ENCODE results near the gene MCM10. TPM values are rescaled to one million over a fixed set of nuclear protein-coding genes. Genes with fewer than 3 reads are reported as not detected.
A peak's percentile ranks its signal among the peaks of the same experiment; 100 is the strongest.

Gene MCM10
- total and polyA plus RNA-seq, 2 of the 4 experiments (the other 2 are of a cell fraction) = 5.4 to 11.8 TPM

DNA sequence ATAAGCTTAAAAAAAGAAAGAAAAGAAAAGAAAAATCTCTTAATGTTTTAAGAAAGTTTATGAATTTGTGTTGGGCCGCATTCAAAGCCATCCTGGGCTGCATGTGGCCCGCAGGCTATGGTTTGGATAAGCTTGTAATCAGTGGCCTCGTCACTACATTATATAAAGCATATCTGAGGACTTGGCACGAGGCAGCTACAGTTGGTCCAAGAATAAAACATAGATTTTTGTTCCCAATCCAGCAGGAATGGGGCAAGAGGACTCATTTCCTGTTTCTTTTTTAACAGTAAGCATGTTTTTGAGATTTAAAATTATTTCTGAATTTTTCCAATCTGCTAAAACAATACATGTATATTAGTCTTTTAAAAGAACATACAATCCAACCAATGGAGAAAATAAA is 28.6 kb downstream of the MCM10 start:
- Histone ChIP-seq H3K79me1 (ENCODE audit: low read depth in 1 of 2, low read length in 2 of 2) (no peaks in the 10 kb centered on the region), H3K18ac (ENCODE audit: low read depth, low read length) (no peak overlapping the region), H4K20me1 (ENCODE audit: insufficient read depth, low read length) (no peaks in the 10 kb centered on the region), H3K4me3 (ENCODE audit: insufficient read depth, low read depth, low read length) (no peak overlapping the region), H3K36me3 (ENCODE audit: control insufficient read depth, insufficient read depth, low read length) (peaks cover 3% of the 10 kb centered on the region), H3K9ac (ENCODE audit: low read depth, low read length) (no peak overlapping the region), H4K8ac (ENCODE audit: low read depth in 2 of 2, low read length in 2 of 2) (no peak overlapping the region), H3K4me1 (ENCODE audit: control insufficient read depth, insufficient read depth, low read length) (no peaks in the 10 kb centered on the region), H3K23ac (ENCODE audit: low read depth, low read length) (no peak overlapping the region), H3K4me2 (ENCODE audit: low read depth, low read length) (no peak overlapping the region), H3K14ac (replicated peaks; ENCODE audit: low read depth, low read length) (no peak overlapping the region), H3K4ac (ENCODE audit: low read depth, low read length) (no peak overlapping the region), H3K27me3 (ENCODE audit: control insufficient read depth, insufficient read depth, low read length) (no peaks in the 10 kb centered on the region), H2BK5ac (ENCODE audit: low read depth, low read length, poor library complexity, severe bottlenecking) (no peak overlapping the region), H2BK20ac (ENCODE audit: low read depth, low read length) (no peak overlapping the region), H2AK9ac (replicated peaks; ENCODE audit: low read depth, low read length, poor library complexity) (no peak overlapping the region), H2BK120ac (ENCODE audit: low read depth, low read length) (no peak overlapping the region), H4K91ac (ENCODE audit: insufficient read depth, low read depth, low read length) (no peak overlapping the region), H2AK5ac (ENCODE audit: low read depth, low read length) (no peak overlapping the region), H3K27ac (ENCODE audit: insufficient read depth, low read length) (no peak overlapping the region), H2BK15ac (ENCODE audit: low read depth, low read length) (no peak overlapping the region), H2AFZ (replicated peaks; ENCODE audit: low read length, poor library complexity) (no peak overlapping the region), H3K9me3 (ENCODE audit: control insufficient read depth, insufficient read depth, low read length) (no peaks in the 10 kb centered on the region), H3K9me1 (ENCODE audit: insufficient read depth, low read length) (no peaks in the 10 kb centered on the region), H3K56ac (ENCODE audit: extremely low read depth, insufficient read depth, low read length) (no peak overlapping the region), H4K5ac (ENCODE audit: low read depth, low read length) (no peak overlapping the region)
- ChIA-PET POLR2A (ENCODE audit: unreplicated experiment) (no interaction called here), CTCF (interaction anchor here (1.0 kb wide), 1 partner anchor 10 kb away, joined by 4 read pairs; no protein-coding TSS in a partner anchor)
- peak; percentile 48 for DNase-seq
- BruUV-seq (replicated peaks) = no TSS peak
- in situ Hi-C loops (cut with MboI; ENCODE audit: low sequenced_read_pairs) (no loop called here), dilution Hi-C loops (cut with HindIII; ENCODE audit: low sequenced_read_pairs, unreplicated experiment) (no loop called here), intact Hi-C loops (cut with micrococcal nuclease) (no loop called here)
- peak; percentile 35 for ATAC-seq (ENCODE audit: low read depth)
- WGBS, 2 experiments (ENCODE audit: extremely low coverage in 2 of 2, insufficient read length in 1 of 2) = no CpG with 5 or more reads among the region's 4 CpGs
- TF ChIP-seq MAZ (IDR thresholded peaks at IDR 0.05; ENCODE audit: borderline replicate concordance, low read depth, low read length) (no peak), CTCF (conservative IDR thresholded peaks at IDR 0.05; ENCODE audit: low read depth, low read length) (no peak), MXI1 (IDR thresholded peaks at IDR 0.05; ENCODE audit: borderline replicate concordance, low read depth, low read length) (no peak), RAD21 (IDR thresholded peaks at IDR 0.05; ENCODE audit: low read length) (no peak), BHLHE40 (IDR thresholded peaks at IDR 0.05; ENCODE audit: low read depth, low read length) (no peak), SMC3 (IDR thresholded peaks at IDR 0.05; ENCODE audit: low read depth, low read length) (no peak), FOS (IDR thresholded peaks at IDR 0.05; ENCODE audit: low read depth, low read length) (no peak)

Measured in IMR-90 (cell line).